PFSK-1 (cell line): ENCODE measurements around the gene GDF10.

ENCODE experiments used
- FOXP2 ChIP-seq: optimal IDR thresholded peaks from 2 replicates; pipeline ENCODE3; 2011; ENCODE audit warnings: borderline replicate concordance, control low read depth, inconsistent platforms; ENCODE audit not compliant: insufficient read depth; ENCODE audit errors: extremely low read length, extremely low read depth
- POLR2AphosphoS5 ChIP-seq: IDR thresholded peaks from 2 replicates; pipeline ENCODE4 v1.6.1; 2012; ENCODE audit warnings: low read depth, mild to moderate bottlenecking, control low read depth, low read length, moderate library complexity
- REST ChIP-seq, 2 experiments: IDR thresholded peaks; 2 replicates each; pipeline versions ENCODE4 v1.6.1 to v1.8.0; 2011 to 2012; ENCODE audit warnings: low read depth in 2 of 2, low read length in 2 of 2, control low read depth in 1 of 2, inconsistent platforms in 1 of 2, mild to moderate bottlenecking in 1 of 2, moderate library complexity in 1 of 2; ENCODE audit not compliant: insufficient read depth in 1 of 2
- SIN3A ChIP-seq: IDR thresholded peaks from 2 replicates; pipeline ENCODE4 v1.6.1; 2012; ENCODE audit warnings: mild to moderate bottlenecking, low read length, moderate library complexity, borderline replicate concordance; ENCODE audit not compliant: insufficient read depth
- TAF1 ChIP-seq: IDR thresholded peaks from 2 replicates; pipeline ENCODE4 v1.6.1; 2012; ENCODE audit warnings: low read length, control low read depth, borderline replicate concordance; ENCODE audit not compliant: insufficient read depth

Gene GDF10

GRCh38 chr10:47306387-47307210 is 6.6 kb downstream of the GDF10 start:
- no peak for TF ChIP-seq POLR2AphosphoS5
- no peak for TF ChIP-seq TAF1
- no peak for TF ChIP-seq REST (IDR thresholded peaks at IDR 0.05; ENCODE audit: insufficient read depth in 1 of 2, low read depth in 2 of 2, low read length in 2 of 2)
- no peak for TF ChIP-seq FOXP2
- TF ChIP-seq SIN3A = no peak

GRCh38 chr10:47307381-47307780 is 7.4 kb downstream of the GDF10 start:
- no peak for TF ChIP-seq POLR2AphosphoS5
- TF ChIP-seq TAF1 = no peak
- TF ChIP-seq FOXP2 = no peak
- TF ChIP-seq REST (IDR thresholded peaks at IDR 0.05; ENCODE audit: insufficient read depth in 1 of 2, low read depth in 2 of 2, low read length in 2 of 2) = no peak
- no peak for TF ChIP-seq SIN3A

- TF ChIP-seq SIN3A = no peak
- no peak for TF ChIP-seq REST (IDR thresholded peaks at IDR 0.05; ENCODE audit: insufficient read depth in 1 of 2, low read depth in 2 of 2, low read length in 2 of 2)
- no peak for TF ChIP-seq FOXP2
- no peak for TF ChIP-seq POLR2AphosphoS5
- TF ChIP-seq TAF1 = no peak
Observed at GRCh38 chr10:47308775-47309174, 8.8 kb downstream of the GDF10 start.

GRCh38 chr10:47309408-47310089 is 9.6 kb downstream of the GDF10 start:
- no peak for TF ChIP-seq SIN3A
- TF ChIP-seq TAF1 = no peak
- TF ChIP-seq FOXP2 = no peak
- no peak for TF ChIP-seq POLR2AphosphoS5

GRCh38 chr10:47310090-47310505 is 10.1 kb downstream of the GDF10 start:
- TF ChIP-seq SIN3A = no peak
- no peak for TF ChIP-seq REST (IDR thresholded peaks at IDR 0.05; ENCODE audit: insufficient read depth in 1 of 2, low read depth in 2 of 2, low read length in 2 of 2)
- TF ChIP-seq FOXP2 = no peak
- TF ChIP-seq POLR2AphosphoS5 = no peak
- no peak for TF ChIP-seq TAF1
